ENCODE data around the gene CWH43.
A peak's percentile ranks its signal among the peaks of the same experiment; 100 is the strongest.

Gene CWH43

DNA sequence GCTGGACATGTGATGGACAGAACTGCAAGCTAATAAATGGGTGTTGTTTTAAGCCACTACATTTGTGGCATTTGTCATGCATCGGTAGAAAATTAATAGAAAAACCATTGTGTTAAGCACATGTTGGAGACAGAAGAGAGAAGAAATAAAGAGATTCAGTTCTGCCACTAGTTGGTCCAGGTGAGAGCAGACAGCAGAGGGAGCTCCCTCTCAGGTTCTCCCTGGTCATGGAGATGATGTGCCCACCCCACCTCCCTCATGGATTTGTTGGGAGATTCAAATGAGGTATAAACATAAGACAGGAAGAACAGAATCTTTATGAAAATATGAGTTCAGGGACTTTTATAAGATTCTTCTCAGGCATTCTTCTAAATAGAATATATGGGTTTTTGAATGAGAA, 42.7 kb upstream of the CWH43 start:
- TF ChIP-seq, protein P1, sequence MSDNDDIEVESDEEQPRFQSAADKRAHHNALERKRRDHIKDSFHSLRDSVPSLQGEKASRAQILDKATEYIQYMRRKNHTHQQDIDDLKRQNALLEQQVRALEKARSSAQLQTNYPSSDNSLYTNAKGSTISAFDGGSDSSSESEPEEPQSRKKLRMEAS (IDR thresholded peaks at IDR 0.05), result no peak
- TF ChIP-seq RAD21 (IDR thresholded peaks at IDR 0.05; ENCODE audit: low read depth), result peak; percentile 64

DNA sequence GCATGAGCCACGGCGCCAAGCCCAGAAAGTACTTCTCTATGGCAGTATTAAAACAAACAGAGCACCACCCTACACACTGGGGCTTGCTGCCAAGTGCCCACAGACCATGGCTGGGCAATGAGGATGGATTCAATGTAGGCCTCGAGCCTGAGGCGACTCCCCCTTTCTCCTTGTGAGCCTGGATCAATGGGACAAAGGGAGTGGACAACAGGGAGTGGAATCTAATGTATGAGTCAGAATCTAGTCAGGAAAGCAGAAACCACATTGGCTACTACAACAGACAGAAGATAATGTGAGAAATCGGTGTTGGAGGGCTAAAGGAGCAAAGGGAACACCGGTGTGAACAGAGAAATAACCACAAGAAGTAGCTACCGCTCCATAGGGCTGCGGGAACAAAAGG, 41.8 kb upstream of the CWH43 start:
- TF ChIP-seq, protein P2, sequence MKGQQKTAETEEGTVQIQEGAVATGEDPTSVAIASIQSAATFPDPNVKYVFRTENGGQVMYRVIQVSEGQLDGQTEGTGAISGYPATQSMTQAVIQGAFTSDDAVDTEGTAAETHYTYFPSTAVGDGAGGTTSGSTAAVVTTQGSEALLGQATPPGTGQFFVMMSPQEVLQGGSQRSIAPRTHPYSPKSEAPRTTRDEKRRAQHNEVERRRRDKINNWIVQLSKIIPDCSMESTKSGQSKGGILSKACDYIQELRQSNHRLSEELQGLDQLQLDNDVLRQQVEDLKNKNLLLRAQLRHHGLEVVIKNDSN (IDR thresholded peaks at IDR 0.05), result no peak
- TF ChIP-seq CEBPB (IDR thresholded peaks at IDR 0.05) (no peak), EP300 (IDR thresholded peaks at IDR 0.05; ENCODE audit: borderline replicate concordance) (no peak), TCF12 (IDR thresholded peaks at IDR 0.05; ENCODE audit: low read depth) (no peak), CREB1 (IDR thresholded peaks at IDR 0.05; ENCODE audit: low read depth) (no peak), RAD21 (IDR thresholded peaks at IDR 0.05; ENCODE audit: low read depth) (no peak)

DNA sequence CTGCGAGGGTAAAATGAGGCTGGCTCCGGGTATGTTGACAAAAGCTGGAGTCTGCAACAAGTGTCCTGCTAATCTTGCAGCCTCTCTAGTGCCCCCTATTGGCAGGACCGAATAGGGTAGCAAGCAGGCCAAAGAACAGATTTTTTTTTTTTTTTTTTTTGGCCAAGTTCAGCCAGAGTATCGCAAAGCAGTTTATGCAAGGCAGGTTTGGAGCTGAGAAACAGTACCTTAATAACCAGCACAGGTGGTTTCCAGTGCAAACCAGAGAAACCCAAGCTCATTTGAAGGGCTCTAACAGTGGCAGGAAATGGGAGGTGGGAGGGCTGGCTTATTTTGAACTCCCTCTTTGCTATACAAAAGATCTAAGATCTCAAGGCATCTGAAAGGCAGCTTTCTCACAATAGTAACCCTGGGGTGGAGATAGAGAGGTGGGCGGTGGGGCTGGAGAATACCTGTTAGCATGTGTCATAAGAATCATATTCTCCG, 41.3 kb upstream of the CWH43 start:
- TF ChIP-seq TCF12 (IDR thresholded peaks at IDR 0.05; ENCODE audit: low read depth), result 0 out of 2 replicates have a peak, but pooled peaks have one; percentile 23
- no peak for TF ChIP-seq TAF1 (IDR thresholded peaks at IDR 0.05; ENCODE audit: low read depth)
- TF ChIP-seq NFIC (IDR thresholded peaks at IDR 0.05), result no peak
- peak; percentile 33 for TF ChIP-seq RAD21 (IDR thresholded peaks at IDR 0.05; ENCODE audit: low read depth)

- TF ChIP-seq EGR1 (IDR thresholded peaks at IDR 0.05), result no peak
- TF ChIP-seq FOXM1 (IDR thresholded peaks at IDR 0.05; ENCODE audit: borderline replicate concordance, low read depth), result no peak
- no peak for TF ChIP-seq TEAD4 (IDR thresholded peaks at IDR 0.05)
- TF ChIP-seq REST (IDR thresholded peaks at IDR 0.05; ENCODE audit: low read depth), result no peak
- no peak for TF ChIP-seq CREB1 (IDR thresholded peaks at IDR 0.05; ENCODE audit: low read depth)
- no peak for TF ChIP-seq TAF1 (IDR thresholded peaks at IDR 0.05; ENCODE audit: low read depth)
- no peak for TF ChIP-seq TCF12 (IDR thresholded peaks at IDR 0.05; ENCODE audit: low read depth)
- TF ChIP-seq YY1 (IDR thresholded peaks at IDR 0.05; ENCODE audit: low read depth), result no peak
- TF ChIP-seq, protein P2 (IDR thresholded peaks at IDR 0.05), result no peak
- TF ChIP-seq NFIC (IDR thresholded peaks at IDR 0.05), result no peak
These were observed 40.1 kb upstream of the CWH43 start for GRCh38 chr4:48945981-48946380.

GRCh38 chr4:48947731-48948130, 38.3 kb upstream of the CWH43 start:
- TF ChIP-seq FOXM1 (IDR thresholded peaks at IDR 0.05; ENCODE audit: borderline replicate concordance, low read depth) (no peak), TEAD4 (IDR thresholded peaks at IDR 0.05) (no peak), RAD21 (IDR thresholded peaks at IDR 0.05; ENCODE audit: low read depth) (peak; percentile 31), EP300 (IDR thresholded peaks at IDR 0.05; ENCODE audit: borderline replicate concordance) (no peak), CEBPB (IDR thresholded peaks at IDR 0.05) (no peak), REST (IDR thresholded peaks at IDR 0.05; ENCODE audit: low read depth) (no peak)

DNA sequence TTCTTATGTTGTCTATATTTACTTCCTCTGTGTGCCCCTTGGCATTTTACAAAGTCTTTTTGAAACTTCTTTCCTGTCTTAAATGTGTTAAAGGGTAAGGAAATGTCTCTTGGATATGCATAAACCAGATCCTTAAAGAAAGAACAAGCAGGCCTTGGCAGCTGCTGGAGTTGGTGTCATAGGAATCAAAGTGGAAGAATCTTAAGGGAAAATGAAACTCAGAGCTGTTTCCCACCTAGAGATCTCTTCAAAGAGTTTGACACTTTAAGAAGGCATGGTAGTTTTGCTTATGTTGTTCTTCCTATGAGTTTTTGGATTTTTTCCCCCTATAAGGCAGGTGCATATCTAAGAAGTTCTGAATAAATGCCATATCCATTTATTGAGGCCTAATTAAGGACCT, 37.0 kb upstream of the CWH43 start:
- TF ChIP-seq, protein P1 (IDR thresholded peaks at IDR 0.05), result no peak
- TF ChIP-seq REST (IDR thresholded peaks at IDR 0.05; ENCODE audit: low read depth), result no peak
- TF ChIP-seq RAD21 (IDR thresholded peaks at IDR 0.05; ENCODE audit: low read depth), result no peak
- no peak for TF ChIP-seq TCF12 (IDR thresholded peaks at IDR 0.05; ENCODE audit: low read depth)
- TF ChIP-seq NFIC (IDR thresholded peaks at IDR 0.05), result no peak
- no peak for TF ChIP-seq CREB1 (IDR thresholded peaks at IDR 0.05; ENCODE audit: low read depth)
- TF ChIP-seq FOXM1 (IDR thresholded peaks at IDR 0.05; ENCODE audit: borderline replicate concordance, low read depth), result no peak
- TF ChIP-seq YY1 (IDR thresholded peaks at IDR 0.05; ENCODE audit: low read depth), result no peak
- TF ChIP-seq EGR1 (IDR thresholded peaks at IDR 0.05), result no peak
- TF ChIP-seq CEBPB (IDR thresholded peaks at IDR 0.05), result no peak
- no peak for TF ChIP-seq TAF1 (IDR thresholded peaks at IDR 0.05; ENCODE audit: low read depth)
